ENCODE measurements around the gene VASN.

The VASN gene

DNA sequence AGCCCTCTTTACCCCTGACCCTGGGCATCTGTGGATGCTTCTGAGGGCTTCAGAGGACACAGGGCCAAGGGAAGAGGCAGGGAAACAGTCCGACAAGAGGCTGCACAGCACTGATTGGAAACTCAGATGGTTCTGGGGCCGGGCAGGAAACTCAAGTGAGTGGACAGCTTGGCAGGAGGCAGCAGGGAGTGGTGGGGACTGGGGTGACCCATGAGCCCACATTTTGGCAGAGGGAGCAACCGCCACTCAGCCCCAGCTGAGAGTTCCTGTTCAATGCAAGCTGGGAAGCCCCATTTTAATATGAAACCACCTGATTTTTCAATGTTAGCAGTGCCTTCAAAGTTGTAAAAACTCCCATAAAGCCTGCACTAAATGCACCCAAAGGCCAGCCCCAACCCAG lies 1.5 kb upstream of the VASN start:
- Histone ChIP-seq H4K20me1 (ENCODE audit: insufficient read depth, low read length) (no peaks in the 10 kb centered on the region), H3K36me3 (replicated peaks; ENCODE audit: insufficient read depth, low read length) (no peaks in the 10 kb centered on the region), H3K9ac (ENCODE audit: low read length) (no peak overlapping the region), H3K4me3 (ENCODE audit: low read length) (no peak overlapping the region), H3K9me2 (replicated peaks; ENCODE audit: insufficient read depth, low read length) (no peaks in the 10 kb centered on the region), H2AFZ (ENCODE audit: low read length) (no peak overlapping the region), H3K27ac (ENCODE audit: low read length) (no peak overlapping the region), H3K27me3 (replicated peaks; ENCODE audit: insufficient read depth, low read length) (no peaks in the 10 kb centered on the region), H3K4me2 (ENCODE audit: low read depth, low read length) (no peak overlapping the region), H3K79me2 (ENCODE audit: low read length) (peaks cover 14% of the 10 kb centered on the region), H3K9me3 (replicated peaks; ENCODE audit: insufficient read depth, low read length) (no peaks in the 10 kb centered on the region), H3K4me1 (ENCODE audit: low read length) (no peaks in the 10 kb centered on the region), H3F3A (ENCODE audit: insufficient read depth, low read length) (no peaks in the 10 kb centered on the region)
- TF ChIP-seq, protein P1, sequence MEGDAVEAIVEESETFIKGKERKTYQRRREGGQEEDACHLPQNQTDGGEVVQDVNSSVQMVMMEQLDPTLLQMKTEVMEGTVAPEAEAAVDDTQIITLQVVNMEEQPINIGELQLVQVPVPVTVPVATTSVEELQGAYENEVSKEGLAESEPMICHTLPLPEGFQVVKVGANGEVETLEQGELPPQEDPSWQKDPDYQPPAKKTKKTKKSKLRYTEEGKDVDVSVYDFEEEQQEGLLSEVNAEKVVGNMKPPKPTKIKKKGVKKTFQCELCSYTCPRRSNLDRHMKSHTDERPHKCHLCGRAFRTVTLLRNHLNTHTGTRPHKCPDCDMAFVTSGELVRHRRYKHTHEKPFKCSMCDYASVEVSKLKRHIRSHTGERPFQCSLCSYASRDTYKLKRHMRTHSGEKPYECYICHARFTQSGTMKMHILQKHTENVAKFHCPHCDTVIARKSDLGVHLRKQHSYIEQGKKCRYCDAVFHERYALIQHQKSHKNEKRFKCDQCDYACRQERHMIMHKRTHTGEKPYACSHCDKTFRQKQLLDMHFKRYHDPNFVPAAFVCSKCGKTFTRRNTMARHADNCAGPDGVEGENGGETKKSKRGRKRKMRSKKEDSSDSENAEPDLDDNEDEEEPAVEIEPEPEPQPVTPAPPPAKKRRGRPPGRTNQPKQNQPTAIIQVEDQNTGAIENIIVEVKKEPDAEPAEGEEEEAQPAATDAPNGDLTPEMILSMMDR (IDR thresholded peaks at IDR 0.05; ENCODE audit: low read length): no peak
- TF ChIP-seq EZH2phosphoT487 (IDR thresholded peaks at IDR 0.05; ENCODE audit: low read length) (no peak), EZH2 (optimal IDR thresholded peaks at IDR 0.05; ENCODE audit: low read depth, low read length) (no peak)
- DNase-seq: no peak

DNA sequence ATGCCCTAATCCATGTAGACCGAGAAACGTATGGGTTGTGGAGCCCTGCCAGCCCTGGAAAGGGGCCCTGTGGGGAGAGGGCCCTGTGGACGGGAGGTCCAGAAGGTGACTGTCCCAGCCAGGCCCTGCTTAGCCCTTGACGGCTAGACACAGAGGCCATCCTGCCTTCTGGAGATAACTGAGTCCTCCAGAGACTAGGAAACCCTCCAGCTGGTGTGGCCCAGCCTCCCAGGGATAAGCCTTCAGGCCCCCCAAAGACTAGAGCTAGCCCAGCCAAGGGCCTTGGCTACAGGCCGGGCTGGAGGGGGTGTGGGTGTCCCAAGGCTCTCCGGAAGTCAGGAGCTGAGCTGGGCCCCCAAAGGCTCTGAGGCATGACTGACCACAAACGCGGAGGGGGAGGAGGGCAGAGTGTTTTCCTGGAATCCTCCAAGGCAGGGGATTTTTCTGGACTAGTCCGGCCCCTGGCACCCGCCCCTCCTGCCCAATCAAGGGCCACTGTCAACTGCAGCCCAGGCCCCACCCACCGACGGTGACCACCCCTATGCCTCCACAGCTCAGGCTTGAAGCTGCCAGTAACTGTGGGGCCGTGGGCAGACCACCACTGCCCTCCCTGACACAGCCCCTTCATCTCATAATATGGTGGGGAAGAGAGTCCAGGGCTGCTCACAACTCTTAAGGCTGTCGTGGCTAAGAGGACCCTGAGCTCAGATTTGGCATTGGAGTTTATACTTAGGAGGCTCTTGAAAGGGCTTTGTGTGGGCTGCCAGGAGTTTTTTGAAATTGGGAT lies 885 bp upstream of the VASN start:
- H3K4me2 ChIP-seq (ENCODE audit: low read depth, low read length): no peak overlapping the region
- no peak overlapping the region for H2AFZ ChIP-seq (ENCODE audit: low read length)
- H3K27me3 ChIP-seq (replicated peaks; ENCODE audit: insufficient read depth, low read length): no peaks in the 10 kb centered on the region
- peaks cover 14% of the 10 kb centered on the region for H3K79me2 ChIP-seq (ENCODE audit: low read length)
- no peaks in the 10 kb centered on the region for H3K4me1 ChIP-seq (ENCODE audit: low read length)
- H3K9ac ChIP-seq (ENCODE audit: low read length): no peak overlapping the region
- H3F3A ChIP-seq (ENCODE audit: insufficient read depth, low read length): no peaks in the 10 kb centered on the region
- no peaks in the 10 kb centered on the region for H4K20me1 ChIP-seq (ENCODE audit: insufficient read depth, low read length)
- no peaks in the 10 kb centered on the region for H3K9me2 ChIP-seq (replicated peaks; ENCODE audit: insufficient read depth, low read length)
- H3K27ac ChIP-seq (ENCODE audit: low read length): no peak overlapping the region
- no peaks in the 10 kb centered on the region for H3K9me3 ChIP-seq (replicated peaks; ENCODE audit: insufficient read depth, low read length)
- no peaks in the 10 kb centered on the region for H3K36me3 ChIP-seq (replicated peaks; ENCODE audit: insufficient read depth, low read length)
- TF ChIP-seq EZH2phosphoT487 (IDR thresholded peaks at IDR 0.05; ENCODE audit: low read length): no peak
- TF ChIP-seq, protein P1 (IDR thresholded peaks at IDR 0.05; ENCODE audit: low read length): no peak
- no peak for TF ChIP-seq EZH2 (optimal IDR thresholded peaks at IDR 0.05; ENCODE audit: low read depth, low read length)
- no peak for DNase-seq
- H3K4me3 ChIP-seq (ENCODE audit: low read length): no peak overlapping the region

DNA sequence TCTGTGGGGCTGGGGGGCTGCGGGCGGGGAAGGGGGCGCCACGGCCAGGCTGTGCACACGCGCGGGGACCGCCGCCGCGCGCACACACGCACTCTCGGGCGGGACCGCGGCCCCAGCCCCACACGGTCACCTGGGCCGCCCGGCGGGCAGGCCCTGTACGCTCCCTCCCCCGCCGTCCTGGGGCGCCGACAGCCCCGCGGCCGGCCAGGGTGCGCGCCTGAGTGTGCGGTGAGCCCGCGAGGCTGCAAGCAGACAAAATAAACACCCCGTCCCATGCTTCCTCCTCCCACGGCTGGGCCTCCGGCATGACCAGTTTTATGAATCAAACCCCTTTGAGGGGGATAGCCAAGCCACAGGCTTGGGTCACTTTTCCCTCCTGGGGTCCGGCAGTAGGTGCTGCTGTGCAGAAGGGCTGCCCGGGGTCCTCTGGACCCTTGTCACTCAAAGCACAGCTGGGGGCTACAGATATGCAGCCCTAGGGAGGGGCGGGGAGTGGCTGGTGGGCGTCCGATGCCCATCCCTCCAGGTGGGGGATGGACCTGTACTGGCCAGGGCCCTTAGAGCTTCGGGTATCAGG lies 441 bp downstream of the VASN start:
- no peak for DNase-seq
- TF ChIP-seq, protein P1 (IDR thresholded peaks at IDR 0.05; ENCODE audit: low read length): no peak
- TF ChIP-seq EZH2 (optimal IDR thresholded peaks at IDR 0.05; ENCODE audit: low read depth, low read length): no peak
- no peak for TF ChIP-seq EZH2phosphoT487 (IDR thresholded peaks at IDR 0.05; ENCODE audit: low read length)
- Histone ChIP-seq H3K36me3 (replicated peaks; ENCODE audit: insufficient read depth, low read length) (no peaks in the 10 kb centered on the region), H3K27me3 (replicated peaks; ENCODE audit: insufficient read depth, low read length) (no peaks in the 10 kb centered on the region), H3K4me3 (ENCODE audit: low read length) (no peak overlapping the region), H3K79me2 (ENCODE audit: low read length) (peaks cover 12% of the 10 kb centered on the region), H3K27ac (ENCODE audit: low read length) (no peak overlapping the region), H3K4me2 (ENCODE audit: low read depth, low read length) (no peak overlapping the region), H3K9ac (ENCODE audit: low read length) (no peak overlapping the region), H2AFZ (ENCODE audit: low read length) (no peak overlapping the region), H3K4me1 (ENCODE audit: low read length) (no peaks in the 10 kb centered on the region), H3K9me2 (replicated peaks; ENCODE audit: insufficient read depth, low read length) (no peaks in the 10 kb centered on the region), H4K20me1 (ENCODE audit: insufficient read depth, low read length) (no peaks in the 10 kb centered on the region), H3F3A (ENCODE audit: insufficient read depth, low read length) (no peaks in the 10 kb centered on the region), H3K9me3 (replicated peaks; ENCODE audit: insufficient read depth, low read length) (no peaks in the 10 kb centered on the region)
